ENCODE measurements around the gene GALNT6. TPM values are rescaled to one million over a fixed set of nuclear protein-coding genes. Genes with fewer than 3 reads are reported as not detected.

Gene GALNT6
- total and polyA plus RNA-seq, 10 donors = 5.8 to 29.4 (median 18.2) TPM

DNA sequence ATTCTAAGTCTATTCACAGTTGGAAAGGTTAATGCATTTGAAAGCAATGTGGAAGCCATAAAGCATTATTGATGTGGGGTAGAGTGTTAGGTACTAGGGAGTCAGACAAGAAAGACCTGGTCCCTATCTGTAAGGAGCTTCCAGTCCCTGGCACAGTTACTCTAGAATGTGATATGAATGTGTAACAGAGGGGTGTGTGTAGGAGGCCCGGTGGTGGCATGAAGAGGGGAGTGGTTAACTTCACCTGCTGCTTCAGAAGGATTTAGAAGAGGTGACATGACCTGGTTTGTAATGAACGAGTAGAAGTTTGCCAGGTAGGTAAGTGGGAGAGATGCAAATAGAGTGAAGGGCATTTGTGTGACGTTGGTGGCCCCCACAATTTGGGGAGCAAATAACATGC is 15.1 kb upstream of the GALNT6 start:
- TF ChIP-seq POLR2AphosphoS5 (IDR thresholded peaks at IDR 0.05) (no peak), CTCF (IDR thresholded peaks at IDR 0.05 in 8 of 11, conservative IDR thresholded peaks at IDR 0.05 in 3 of 11) (no peak), POLR2A (IDR thresholded peaks at IDR 0.05) (no peak)
- WGBS, 5 donors = 78 to 88% (median 85%) methylated on average over 3 of the region's 3 CpGs

GRCh38 chr12:51405801-51406207 is 14.6 kb upstream of the GALNT6 start:
- Histone ChIP-seq H3K36me3 (no peaks in the 10 kb centered on the region), H3K27ac (no peak overlapping the region), H3K4me3 (no peak overlapping the region), H3K27me3 (replicated peaks in 1 of 7) (no peaks in the 10 kb centered on the region), H3K4me1 (peaks cover 0 to 20% (median 0%) of the 10 kb centered on the region in 6 donors), H3K9me3 (no peaks in the 10 kb centered on the region)
- DNase-seq = no peak
- intact Hi-C loops (cut with DNase I; ENCODE audit: low total_unique reads) = no loop called here
- no peak for TF ChIP-seq CTCF (IDR thresholded peaks at IDR 0.05 in 8 of 11, conservative IDR thresholded peaks at IDR 0.05 in 3 of 11)
- no peak for TF ChIP-seq POLR2AphosphoS5 (IDR thresholded peaks at IDR 0.05)
- TF ChIP-seq POLR2A (IDR thresholded peaks at IDR 0.05) = no peak
- WGBS, 5 donors = 93 to 99% (median 97%) methylated on average over 3 of the region's 3 CpGs

More for the DNA sequence above, 15.1 kb upstream of the GALNT6 start:
- H3K4me3 ChIP-seq = no peak overlapping the region
- no peaks in the 10 kb centered on the region for H3K27me3 ChIP-seq (replicated peaks in 1 of 7)
- peaks cover 0 to 20% (median 0%) of the 10 kb centered on the region in 6 donors for H3K4me1 ChIP-seq
- no peaks in the 10 kb centered on the region for H3K36me3 ChIP-seq
- intact Hi-C loops (cut with DNase I; ENCODE audit: low total_unique reads) = no loop called here
- no peaks in the 10 kb centered on the region for H3K9me3 ChIP-seq
- no peak overlapping the region for H3K27ac ChIP-seq
- no peak for DNase-seq

GRCh38 chr12:51404627-51405026 is 13.4 kb upstream of the GALNT6 start:
- no peak overlapping the region for H3K27ac ChIP-seq
- DNase-seq = no peak
- H3K4me3 ChIP-seq = no peak overlapping the region
- no peaks in the 10 kb centered on the region for H3K9me3 ChIP-seq
- peaks cover 0 to 20% (median 0%) of the 10 kb centered on the region in 6 donors for H3K4me1 ChIP-seq
- 94 to 99% (median 96%) methylated on average over 3 of the region's 3 CpGs for WGBS, 5 donors
- no peaks in the 10 kb centered on the region for H3K27me3 ChIP-seq (replicated peaks in 1 of 7)
- no peaks in the 10 kb centered on the region for H3K36me3 ChIP-seq
- TF ChIP-seq CTCF (IDR thresholded peaks at IDR 0.05 in 8 of 11, conservative IDR thresholded peaks at IDR 0.05 in 3 of 11) = no peak
- TF ChIP-seq POLR2AphosphoS5 (IDR thresholded peaks at IDR 0.05) = no peak
- no peak for TF ChIP-seq POLR2A (IDR thresholded peaks at IDR 0.05)
- intact Hi-C loops (cut with DNase I; ENCODE audit: low total_unique reads) = no loop called here

- peak; percentile 83 for DNase-seq
- WGBS, 5 donors = 59 to 87% (median 77%) methylated on average over 4 of the region's 4 CpGs
These were observed 12.5 kb upstream of the GALNT6 start for GRCh38 chr12:51403681-51404136.

More at GRCh38 chr12:51403681-51404136, 12.5 kb upstream of the GALNT6 start:
- intact Hi-C loops (cut with DNase I; ENCODE audit: low total_unique reads) = no loop called here
- H3K9me3 ChIP-seq = no peaks in the 10 kb centered on the region
- H3K27ac ChIP-seq = peak overlapping the region in 4 of 8 donors; percentile 6 to 30 (median 18)
- no peak for TF ChIP-seq CTCF (IDR thresholded peaks at IDR 0.05 in 8 of 11, conservative IDR thresholded peaks at IDR 0.05 in 3 of 11)
- peak in 1 of 3 donors; percentile 37 for TF ChIP-seq POLR2AphosphoS5 (IDR thresholded peaks at IDR 0.05)
- H3K4me3 ChIP-seq = no peak overlapping the region
- no peaks in the 10 kb centered on the region for H3K36me3 ChIP-seq
- peaks cover 0 to 26% (median 3%) of the 10 kb centered on the region in 6 donors for H3K4me1 ChIP-seq
- H3K27me3 ChIP-seq (replicated peaks in 1 of 7) = no peaks in the 10 kb centered on the region
